HG03457 (cell line): Measurements from ENCODE around the gene PLXNB3.

Experiments used
- ATAC-seq: cut with Tn5 transposase; IDR thresholded peaks from one replicate; pipeline ENCODE4 v1.9.1; 2021; ENCODE audit warnings: moderate number of reproducible peaks; ENCODE audit not compliant: unreplicated experiment

The PLXNB3 gene

GRCh38 chrX:153784325-153784967, 20.4 kb downstream of the PLXNB3 start:
- ATAC-seq, result no peak

- ATAC-seq, result no peak
Observed at GRCh38 chrX:153786669-153787068, 22.6 kb downstream of the PLXNB3 start.

GRCh38 chrX:153789654-153790053, 25.6 kb downstream of the PLXNB3 start:
- no peak for ATAC-seq

GRCh38 chrX:153791104-153791852, 27.2 kb downstream of the PLXNB3 start:
- ATAC-seq, result no peak

GRCh38 chrX:153792368-153792767, 28.3 kb downstream of the PLXNB3 start:
- ATAC-seq, result no peak

- ATAC-seq, result no peak
Observed at GRCh38 chrX:153793291-153793690, 29.2 kb downstream of the PLXNB3 start.

GRCh38 chrX:153794018-153794896, 30.2 kb downstream of the PLXNB3 start, which contains the start of the genes IDH3G and SSR4:
Gene IDH3G (minus strand): TSS chrX:153794375. CDS start chrX:153794326, 49 bp downstream.
Gene SSR4 (plus strand): TSS chrX:153794668. CDS start chrX:153794688, 20 bp downstream.
- ATAC-seq, result peak; percentile 86

- no peak for ATAC-seq
Observed at GRCh38 chrX:153794897-153795816, 31.1 kb downstream of the PLXNB3 start.

GRCh38 chrX:153797415-153798015, 33.5 kb downstream of the PLXNB3 start:
- ATAC-seq, result no peak

GRCh38 chrX:153799326-153799725, 35.3 kb downstream of the PLXNB3 start:
- ATAC-seq, result no peak

GRCh38 chrX:153800177-153800722, 36.2 kb downstream of the PLXNB3 start:
- no peak for ATAC-seq

GRCh38 chrX:153800746-153801145, 36.7 kb downstream of the PLXNB3 start:
- no peak for ATAC-seq

- no peak for ATAC-seq
Observed at GRCh38 chrX:153801669-153802068, 37.6 kb downstream of the PLXNB3 start.

GRCh38 chrX:153802513-153803045, 38.5 kb downstream of the PLXNB3 start:
- no peak for ATAC-seq

GRCh38 chrX:153803211-153804099, 39.4 kb downstream of the PLXNB3 start:
- no peak for ATAC-seq

- no peak for ATAC-seq
Observed at GRCh38 chrX:153804100-153804595, 40.1 kb downstream of the PLXNB3 start.

GRCh38 chrX:153804621-153805020, 40.6 kb downstream of the PLXNB3 start:
- no peak for ATAC-seq

GRCh38 chrX:153805436-153805835, 41.4 kb downstream of the PLXNB3 start:
- no peak for ATAC-seq
